Ammon's horn (tissue), 1 donor: Measurements from ENCODE around the gene RECK.
"Not testable (repeated sequence)": the region's sequence is repeated elsewhere in the genome, so short reads cannot be mapped to it uniquely, and the experiment has no call there.

Experiments used
- DNase-seq: peaks from one replicate; pipeline ENCODE4 v3.0.0-alpha.2; 2016; ENCODE audit warnings: low spot score

The RECK gene

DNA sequence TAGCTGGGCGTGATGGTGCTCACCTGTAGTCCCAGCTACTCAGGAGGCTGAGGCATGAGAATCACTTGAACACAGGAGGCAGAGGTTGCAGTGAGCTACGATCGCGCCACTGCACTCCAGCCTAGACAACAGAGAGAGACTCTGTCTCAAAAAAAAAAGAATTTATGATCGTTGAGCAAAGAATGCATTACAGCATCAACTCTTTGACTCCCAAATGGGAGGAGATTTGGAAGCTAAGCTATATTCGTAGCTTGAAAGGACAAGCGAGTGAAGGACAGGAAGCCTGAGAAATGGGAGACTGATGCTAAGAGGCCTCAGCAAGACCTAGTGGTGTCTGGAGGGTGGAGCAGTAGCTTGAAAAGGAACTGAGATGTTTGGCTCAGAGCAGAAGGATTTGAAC lies 122.2 kb downstream of the RECK start:
- DNase-seq: no peak

DNA sequence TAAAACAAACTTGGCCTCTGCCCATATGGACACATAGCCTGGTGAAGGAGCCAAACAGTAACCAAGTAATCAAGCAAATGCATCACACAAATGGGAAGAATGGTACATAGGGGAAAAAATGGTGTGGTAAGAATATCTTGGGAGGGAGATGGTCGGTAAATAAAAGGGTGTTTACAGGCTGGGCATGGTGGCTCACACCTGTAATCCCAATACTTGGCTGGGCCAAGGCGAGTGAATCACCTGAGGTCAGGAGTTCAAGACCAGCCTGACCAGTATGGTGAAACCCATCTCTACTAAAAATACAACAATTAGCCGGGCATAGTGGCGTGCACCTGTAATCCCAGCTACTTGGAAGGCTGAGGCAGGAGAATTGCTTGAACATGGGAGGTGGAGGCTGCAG lies 122.8 kb downstream of the RECK start:
- not testable (repeated sequence) for DNase-seq

DNA sequence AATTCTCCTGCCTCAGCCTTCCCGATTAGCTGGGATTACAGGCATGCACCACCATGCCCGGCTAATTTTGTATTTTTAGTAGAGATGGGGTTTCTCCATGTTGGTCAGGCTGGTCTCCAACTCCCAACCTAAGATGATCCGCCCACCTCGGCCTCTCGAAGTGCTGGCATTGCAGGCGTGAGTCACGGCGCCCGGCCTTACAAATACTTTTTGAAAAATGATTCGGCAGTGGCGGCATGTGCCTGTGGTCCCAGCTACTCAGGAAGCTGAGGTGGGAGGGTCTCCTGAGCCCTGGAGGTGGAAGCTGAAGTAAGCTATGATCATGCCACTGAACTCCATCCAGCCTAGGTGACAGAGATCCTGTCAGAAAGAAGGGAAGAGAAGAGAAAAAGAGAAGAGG lies 123.4 kb downstream of the RECK start:
- not testable (repeated sequence) for DNase-seq

DNA sequence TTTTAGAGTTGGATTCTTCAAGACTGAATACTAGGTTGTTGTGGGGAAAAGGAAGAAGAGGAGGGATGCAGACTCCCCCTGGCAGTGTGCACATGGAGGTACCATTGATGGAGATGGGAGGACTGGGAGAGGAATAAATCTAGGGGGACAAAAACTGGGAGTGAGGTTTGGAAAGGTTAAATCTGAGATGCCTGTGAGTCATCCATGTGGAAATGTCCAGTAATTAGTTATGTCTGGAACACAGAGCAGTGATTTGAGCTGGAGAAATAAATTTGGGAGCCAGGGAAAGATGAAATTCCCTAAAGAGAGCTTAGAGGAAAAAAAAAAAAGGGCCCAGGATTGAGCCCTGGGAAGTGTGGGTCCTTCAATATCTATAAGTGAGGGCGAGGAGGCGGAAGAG lies 124.5 kb downstream of the RECK start:
- DNase-seq: no peak

DNA sequence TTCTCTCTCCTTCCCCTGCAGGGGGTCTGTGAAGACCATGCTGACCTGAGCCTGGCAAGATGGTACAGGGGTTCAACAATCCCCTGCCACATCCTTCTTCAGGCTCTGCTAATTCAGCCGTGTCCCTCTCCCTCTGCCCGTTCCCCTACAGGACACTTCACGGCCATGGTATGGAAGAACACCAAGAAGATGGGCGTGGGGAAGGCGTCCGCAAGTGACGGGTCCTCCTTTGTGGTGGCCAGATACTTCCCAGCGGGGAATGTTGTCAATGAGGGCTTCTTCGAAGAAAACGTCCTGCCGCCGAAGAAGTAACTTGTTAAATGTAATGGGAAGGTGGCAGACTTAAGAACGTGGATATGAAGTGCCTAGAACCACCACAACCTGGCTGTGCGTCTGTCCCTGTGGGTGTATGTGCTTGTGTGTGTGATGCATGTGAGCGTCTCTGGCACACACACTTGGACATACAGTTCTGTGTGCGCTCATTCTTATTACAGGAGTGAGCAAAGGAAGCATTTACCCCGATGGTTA lies 125.6 kb downstream of the RECK start:
- DNase-seq: no peak

DNA sequence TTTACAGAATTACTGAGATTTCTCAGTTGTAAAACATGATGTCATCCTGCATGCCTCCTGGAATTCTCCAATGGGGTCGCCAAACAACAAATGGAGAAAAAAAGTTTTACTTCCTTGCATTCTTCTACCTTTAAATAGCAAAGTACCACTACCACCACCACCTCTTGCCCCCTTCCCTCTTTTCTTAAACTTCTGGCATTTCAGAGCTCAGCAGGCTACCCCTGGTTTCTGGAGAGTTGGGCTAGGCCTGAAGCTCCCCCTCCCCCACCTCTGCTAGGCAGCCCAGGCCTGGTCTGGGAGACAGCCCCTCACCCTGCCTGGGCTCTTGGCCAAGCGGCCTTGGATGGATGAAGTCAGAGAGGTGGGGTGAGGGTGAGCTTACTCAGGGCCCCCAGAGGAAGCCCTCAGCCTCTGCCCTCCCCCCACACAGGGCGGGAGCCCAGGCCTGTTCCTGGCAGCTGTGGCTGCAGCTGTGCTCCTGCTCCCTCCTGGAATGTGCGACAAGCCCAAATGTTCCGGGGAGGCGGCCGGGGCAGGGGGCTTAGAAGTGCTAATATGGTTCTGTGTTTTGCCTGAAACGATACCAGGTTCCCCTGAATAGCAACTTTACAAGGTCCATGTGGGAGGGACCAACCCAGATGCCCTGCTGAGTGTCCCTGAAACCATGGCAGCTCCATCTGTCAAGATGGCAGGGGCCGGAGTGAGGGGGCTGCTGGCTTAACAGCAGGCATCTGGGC lies 126.5 kb downstream of the RECK start:
- DNase-seq: peak; percentile 53

DNA sequence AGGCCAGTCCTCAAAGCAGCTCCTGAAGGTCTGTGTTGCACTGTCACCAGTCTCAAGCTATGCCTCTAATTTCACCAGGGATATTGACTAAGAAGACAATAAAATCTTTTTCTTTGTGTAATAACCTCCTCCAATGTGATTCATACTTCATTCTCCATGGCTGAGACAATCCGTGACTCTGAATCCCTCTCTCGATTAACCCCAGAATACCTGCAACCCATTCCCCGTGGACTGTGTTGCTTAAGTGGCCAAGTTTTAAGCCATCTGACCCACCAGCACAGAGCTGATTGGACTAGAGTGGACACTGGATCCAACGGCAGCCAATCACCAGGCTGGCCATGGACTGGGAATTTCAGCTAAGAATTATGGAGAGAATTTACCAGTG lies 127.1 kb downstream of the RECK start:
- DNase-seq: no peak

DNA sequence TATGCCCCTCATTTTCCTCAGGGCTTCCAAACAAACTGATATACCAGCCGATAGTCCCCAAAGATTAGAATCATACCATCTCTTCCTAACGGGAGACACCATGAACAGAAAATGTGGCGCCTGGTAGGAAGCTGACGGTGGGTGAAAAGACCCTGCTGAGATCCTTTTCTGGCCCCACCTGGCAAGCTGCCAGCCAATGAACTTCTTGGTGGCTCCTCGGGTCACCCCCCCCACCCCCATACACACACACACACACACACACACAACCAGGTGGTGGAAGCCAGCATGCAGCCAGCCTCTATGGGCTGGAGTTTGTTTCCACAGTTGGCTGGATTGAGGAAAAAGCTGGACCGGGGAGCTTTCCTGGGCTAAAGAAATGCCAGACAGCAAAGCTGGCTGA lies 127.7 kb downstream of the RECK start:
- no peak for DNase-seq

DNA sequence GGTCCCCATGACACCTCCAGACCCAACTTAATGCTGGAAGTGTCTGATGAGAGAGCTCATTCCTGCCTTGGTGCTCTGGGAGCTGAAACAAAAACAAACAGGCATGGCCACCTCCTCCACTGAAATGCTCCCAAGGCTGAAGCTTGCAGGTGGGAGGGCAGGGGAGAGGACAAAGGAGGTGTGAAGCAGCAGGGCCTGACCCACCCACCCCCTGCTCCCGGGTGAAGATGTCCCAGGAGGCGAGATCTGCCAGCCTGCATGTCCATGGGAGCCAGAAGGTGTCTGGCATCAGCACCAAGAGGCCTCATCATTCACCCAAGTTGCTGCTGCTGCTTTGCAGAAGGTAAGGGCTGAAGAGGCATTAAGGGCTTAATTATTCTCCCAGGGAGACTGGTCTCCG lies 128.3 kb downstream of the RECK start:
- no peak for DNase-seq

DNA sequence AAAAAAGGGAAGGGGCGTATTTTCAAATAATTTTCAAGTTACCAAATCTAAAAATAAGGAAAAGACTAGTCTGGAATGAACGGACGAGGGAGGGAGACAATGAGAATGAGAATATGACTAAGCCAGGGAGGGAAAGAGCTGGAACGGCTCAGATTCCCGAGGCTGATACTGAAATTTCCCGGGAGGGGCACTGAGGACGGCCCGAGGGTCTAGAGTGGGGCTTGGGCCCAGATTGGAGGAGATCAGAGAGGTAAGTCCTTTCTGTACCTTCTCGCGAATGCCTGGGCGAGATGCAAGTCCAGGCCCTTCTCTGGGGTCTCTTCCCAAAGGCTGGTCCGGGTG lies 129.1 kb downstream of the RECK start:
- DNase-seq: peak; percentile 41

DNA sequence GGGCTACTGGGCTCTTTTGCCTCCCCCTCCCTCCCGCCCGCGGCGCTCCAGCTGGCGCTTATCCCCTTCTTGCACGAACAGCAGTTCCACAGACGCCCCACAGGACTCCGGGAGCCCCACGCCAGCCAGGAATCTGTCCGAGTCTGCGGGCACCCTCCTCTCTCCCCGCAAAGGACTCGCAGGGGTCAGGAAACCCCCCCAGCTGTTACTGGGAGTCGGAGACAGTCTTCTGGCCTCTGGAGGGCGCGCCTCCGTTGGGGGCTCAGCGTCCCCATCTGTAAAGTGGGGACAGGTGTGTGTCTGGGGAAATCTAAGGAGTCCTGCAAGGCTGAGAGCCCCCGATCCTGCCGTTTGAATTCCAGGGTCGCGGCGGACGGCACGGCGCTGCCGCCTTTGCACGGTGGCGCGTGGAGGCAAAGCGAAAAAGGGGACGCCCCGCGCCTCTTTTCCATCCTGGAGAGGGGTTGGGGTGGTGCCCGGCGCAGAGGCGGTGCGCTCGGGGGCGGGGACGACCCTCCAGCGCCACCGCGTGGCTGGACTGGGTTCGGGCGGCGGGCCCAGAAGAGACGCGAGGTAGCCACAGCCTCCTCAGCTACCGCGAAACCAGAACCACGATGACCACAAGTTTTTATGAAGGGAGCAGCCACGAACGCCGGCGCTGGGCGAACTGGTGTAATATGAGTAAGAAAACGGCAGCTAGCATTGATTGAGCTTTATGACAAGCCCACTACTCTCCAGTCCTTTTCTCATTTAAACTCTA lies 129.6 kb downstream of the RECK start:
- peak; percentile 85 for DNase-seq

DNA sequence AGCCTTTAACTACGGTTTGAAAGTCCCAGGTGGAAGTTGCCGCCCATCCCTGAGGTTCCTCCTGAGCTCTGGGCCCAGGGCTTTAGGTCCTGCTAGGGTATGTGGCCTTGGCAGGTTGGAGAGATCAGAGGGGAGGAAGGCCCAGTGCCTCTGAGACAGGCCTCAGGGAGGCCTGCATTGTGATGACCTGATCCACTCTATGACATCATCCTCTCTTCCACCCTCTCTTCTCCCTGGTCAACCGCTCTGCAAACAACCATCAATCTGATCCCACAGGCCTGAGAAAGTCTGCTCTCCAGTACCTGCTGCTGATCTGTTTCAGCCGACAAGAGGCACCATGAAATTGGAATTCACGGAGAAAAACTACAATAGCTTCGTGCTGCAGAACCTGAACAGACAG lies 132.5 kb downstream of the RECK start, which contains the start of gene CCIN:
Gene CCIN, plus strand, starts transcription at position 223 of the 400 bp plus-strand sequence. Its CDS starts 115 bp downstream, at position 338.
- DNase-seq: no peak

DNA sequence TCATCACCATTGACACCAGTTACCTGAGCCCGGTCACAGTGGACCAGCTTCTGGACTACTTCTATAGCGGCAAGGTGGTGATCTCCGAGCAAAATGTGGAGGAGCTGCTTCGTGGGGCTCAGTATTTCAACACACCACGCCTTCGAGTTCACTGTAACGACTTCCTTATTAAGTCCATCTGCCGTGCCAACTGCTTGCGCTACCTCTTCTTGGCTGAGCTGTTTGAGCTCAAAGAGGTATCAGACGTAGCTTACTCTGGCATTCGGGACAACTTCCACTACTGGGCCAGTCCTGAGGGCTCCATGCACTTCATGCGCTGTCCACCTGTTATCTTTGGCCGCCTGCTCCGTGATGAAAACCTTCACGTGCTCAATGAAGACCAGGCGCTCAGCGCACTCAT lies 133.0 kb downstream of the RECK start:
- no peak for DNase-seq

DNA sequence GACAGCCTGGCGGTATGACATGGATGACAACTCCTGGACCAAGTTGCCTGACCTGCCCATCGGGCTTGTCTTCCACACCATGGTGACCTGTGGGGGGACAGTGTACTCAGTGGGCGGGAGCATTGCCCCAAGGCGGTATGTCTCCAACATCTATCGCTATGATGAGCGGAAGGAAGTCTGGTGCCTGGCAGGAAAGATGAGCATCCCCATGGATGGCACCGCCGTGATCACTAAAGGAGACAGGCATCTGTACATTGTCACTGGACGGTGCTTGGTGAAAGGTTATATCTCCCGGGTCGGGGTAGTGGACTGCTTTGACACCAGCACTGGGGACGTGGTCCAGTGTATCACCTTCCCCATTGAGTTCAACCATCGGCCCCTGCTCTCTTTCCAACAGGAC lies 133.8 kb downstream of the RECK start:
- DNase-seq: no peak

DNA sequence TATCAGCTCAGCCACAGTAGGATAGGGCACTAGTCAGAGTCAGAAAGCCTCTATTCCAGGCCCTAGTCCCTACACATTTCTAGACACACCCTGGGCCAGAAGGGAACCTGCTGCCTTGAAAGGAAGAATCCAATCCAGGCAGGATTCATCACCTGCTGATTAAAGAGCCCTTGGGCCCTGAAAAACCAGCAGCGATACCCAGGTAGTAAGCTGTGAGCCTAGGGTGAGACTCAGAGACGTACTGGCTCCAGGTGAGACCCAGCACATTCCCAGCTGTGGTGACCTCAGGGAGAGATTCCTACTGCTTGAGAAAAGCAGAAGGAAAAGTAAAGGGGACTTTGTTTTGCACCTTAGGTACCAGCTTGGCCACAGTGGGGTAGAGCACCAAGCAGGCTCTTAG lies 137.1 kb downstream of the RECK start:
- DNase-seq: no peak
